HUES48 (cell line): ENCODE data around the gene LPGAT1.

Experiments used
- H3K27ac ChIP-seq: one replicate; pipeline ENCODE4 v1.7.0; 2013; ENCODE audit warnings: low read depth, low read length, inconsistent platforms
- H3K27me3 ChIP-seq: 2 replicates; pipeline ENCODE4 v1.6.1; 2013; ENCODE audit warnings: mild to moderate bottlenecking, low read length; ENCODE audit not compliant: control insufficient read depth, insufficient read depth
- H3K36me3 ChIP-seq: 2 replicates; pipeline ENCODE4 v1.6.1; 2013; ENCODE audit warnings: low read length; ENCODE audit not compliant: control insufficient read depth, insufficient read depth
- H3K4me1 ChIP-seq: 2 replicates; pipeline ENCODE4 v1.6.1; 2013; ENCODE audit warnings: mild to moderate bottlenecking, low read length; ENCODE audit not compliant: control insufficient read depth, insufficient read depth
- H3K4me3 ChIP-seq: 2 replicates; pipeline ENCODE4 v1.5.1; 2013; ENCODE audit warnings: mild to moderate bottlenecking, low read depth, low read length
- H3K9ac ChIP-seq: 2 replicates; pipeline ENCODE4 v1.6.1; 2013; ENCODE audit warnings: mild to moderate bottlenecking, low read depth, low read length, moderate library complexity
- H3K9me3 ChIP-seq: 2 replicates; pipeline ENCODE4 v1.6.1; 2013; ENCODE audit warnings: low read length; ENCODE audit not compliant: control insufficient read depth, insufficient read depth

LPGAT1 gene

GRCh38 chr1:211800925-211801607 lies 29.5 kb downstream of the LPGAT1 start:
- Histone ChIP-seq H3K9ac (no peak overlapping the region), H3K36me3 (no peaks in the 10 kb centered on the region), H3K4me1 (0 out of 2 replicates have a peak, but pooled peaks cover 4% of the 10 kb centered on the region), H3K27ac (no peak overlapping the region), H3K4me3 (no peak overlapping the region), H3K27me3 (no peaks in the 10 kb centered on the region), H3K9me3 (no peaks in the 10 kb centered on the region; the same call in 1 of the 2 replicates)

DNA sequence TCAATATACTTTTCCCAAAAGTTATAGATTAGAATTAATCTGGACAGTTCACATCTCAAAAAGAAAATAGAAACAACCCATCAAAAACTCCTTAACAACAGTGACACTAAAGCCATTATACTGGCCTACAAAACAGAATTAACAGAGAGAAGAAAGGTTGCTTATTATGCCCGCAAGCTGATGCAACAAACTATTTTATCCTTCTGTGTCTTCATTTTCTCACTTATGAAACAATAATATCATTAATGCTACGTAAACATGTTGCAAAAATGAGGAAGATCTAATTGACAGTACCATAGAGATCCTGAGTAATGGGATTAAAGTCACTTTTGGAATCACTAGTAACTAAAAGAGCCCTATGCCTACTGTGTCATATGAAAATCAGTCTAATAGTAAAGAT lies 32.6 kb downstream of the LPGAT1 start:
- no peaks in the 10 kb centered on the region for H3K27me3 ChIP-seq
- no peaks in the 10 kb centered on the region for H3K36me3 ChIP-seq
- H3K27ac ChIP-seq: no peak overlapping the region
- no peak overlapping the region for H3K9ac ChIP-seq
- H3K9me3 ChIP-seq: no peaks in the 10 kb centered on the region; the same call in 1 of the 2 replicates
- H3K4me3 ChIP-seq: no peak overlapping the region
- H3K4me1 ChIP-seq: 0 out of 2 replicates have a peak, but pooled peaks cover 4% of the 10 kb centered on the region

DNA sequence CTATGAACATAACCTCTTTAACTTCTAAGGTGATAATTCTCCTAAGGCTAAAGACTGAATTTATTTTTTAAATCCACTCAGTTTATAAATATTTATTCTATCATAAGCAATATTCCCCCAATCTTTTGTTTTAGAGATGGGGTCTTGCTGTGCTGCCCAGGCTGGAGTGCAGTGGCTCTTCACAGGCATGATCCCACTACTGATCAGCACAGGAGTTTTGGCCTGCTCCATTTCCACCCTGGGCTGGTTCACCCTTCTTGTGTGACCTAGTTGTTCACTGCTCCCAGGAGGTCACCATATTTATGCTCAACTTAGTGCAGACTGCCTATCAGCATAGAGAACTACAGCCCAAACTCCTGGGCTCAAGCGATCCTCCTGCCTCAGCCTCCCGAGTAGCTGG lies 38.6 kb downstream of the LPGAT1 start:
- Histone ChIP-seq H3K27ac (no peak overlapping the region), H3K9me3 (no peaks in the 10 kb centered on the region), H3K36me3 (0 out of 2 replicates have a peak, but pooled peaks cover 2% of the 10 kb centered on the region), H3K4me1 (no peaks in the 10 kb centered on the region), H3K27me3 (no peaks in the 10 kb centered on the region), H3K4me3 (no peak overlapping the region), H3K9ac (no peak overlapping the region)

GRCh38 chr1:211789641-211790464 lies 40.7 kb downstream of the LPGAT1 start:
- no peak overlapping the region for H3K9ac ChIP-seq

DNA sequence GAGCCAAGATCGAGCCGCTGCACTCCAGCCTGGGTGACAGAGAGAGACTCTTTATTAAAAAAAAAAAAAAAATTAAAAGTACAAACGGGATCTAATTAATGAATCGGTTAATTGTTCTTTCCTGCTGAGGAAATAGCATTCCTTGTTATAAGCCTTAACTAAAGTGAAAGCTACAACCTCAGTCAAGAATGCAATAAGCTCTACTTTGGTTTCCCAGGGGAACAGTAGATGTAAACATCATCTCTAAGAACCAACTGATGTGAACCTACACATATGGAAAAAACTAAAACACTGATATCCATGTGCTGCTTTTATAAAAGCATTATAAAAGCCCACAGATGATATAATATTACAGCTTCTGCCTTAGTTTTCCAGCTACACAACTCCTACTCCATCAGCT lies 41.9 kb downstream of the LPGAT1 start:
- H3K9me3 ChIP-seq: no peaks in the 10 kb centered on the region
- H3K4me3 ChIP-seq: no peak overlapping the region
- H3K9ac ChIP-seq: no peak overlapping the region
- no peaks in the 10 kb centered on the region for H3K4me1 ChIP-seq
- 0 out of 2 replicates have a peak, but pooled peaks cover 2% of the 10 kb centered on the region for H3K36me3 ChIP-seq
- H3K27me3 ChIP-seq: no peaks in the 10 kb centered on the region
- H3K27ac ChIP-seq: no peak overlapping the region

More at GRCh38 chr1:211789641-211790464, 40.7 kb downstream of the LPGAT1 start:
- H3K36me3 ChIP-seq: 0 out of 2 replicates have a peak, but pooled peaks cover 2% of the 10 kb centered on the region
- H3K9me3 ChIP-seq: no peaks in the 10 kb centered on the region
- no peaks in the 10 kb centered on the region for H3K27me3 ChIP-seq
- H3K27ac ChIP-seq: no peak overlapping the region
- no peak overlapping the region for H3K4me3 ChIP-seq
- no peaks in the 10 kb centered on the region for H3K4me1 ChIP-seq

GRCh38 chr1:211783897-211784296 lies 46.7 kb downstream of the LPGAT1 start:
- Histone ChIP-seq H3K36me3 (no peaks in the 10 kb centered on the region), H3K4me3 (no peak overlapping the region), H3K27me3 (no peaks in the 10 kb centered on the region), H3K4me1 (no peaks in the 10 kb centered on the region), H3K27ac (no peak overlapping the region), H3K9ac (no peak overlapping the region), H3K9me3 (no peaks in the 10 kb centered on the region)

DNA sequence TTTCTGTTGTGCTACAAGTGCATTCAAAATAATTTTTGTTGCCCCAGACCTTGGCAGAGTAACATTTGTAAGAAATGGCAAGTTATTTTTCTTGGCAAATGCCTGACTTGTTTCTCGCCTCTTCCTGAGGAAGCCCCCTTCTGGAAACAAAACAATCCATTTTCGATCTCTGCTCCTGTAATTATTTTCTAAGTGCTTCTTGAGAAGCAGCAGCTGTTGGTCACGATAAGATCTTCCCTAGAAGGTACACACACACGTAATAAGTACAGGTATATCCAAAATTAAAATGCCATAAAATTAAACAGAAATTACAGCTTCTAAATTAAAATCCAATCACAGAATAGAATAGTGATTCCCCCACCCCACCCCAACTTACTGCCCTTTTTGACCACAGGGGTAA lies 47.3 kb downstream of the LPGAT1 start:
- Histone ChIP-seq H3K27me3 (no peaks in the 10 kb centered on the region), H3K4me1 (no peaks in the 10 kb centered on the region), H3K9me3 (no peaks in the 10 kb centered on the region), H3K9ac (no peak overlapping the region), H3K27ac (no peak overlapping the region), H3K4me3 (no peak overlapping the region), H3K36me3 (no peaks in the 10 kb centered on the region)

DNA sequence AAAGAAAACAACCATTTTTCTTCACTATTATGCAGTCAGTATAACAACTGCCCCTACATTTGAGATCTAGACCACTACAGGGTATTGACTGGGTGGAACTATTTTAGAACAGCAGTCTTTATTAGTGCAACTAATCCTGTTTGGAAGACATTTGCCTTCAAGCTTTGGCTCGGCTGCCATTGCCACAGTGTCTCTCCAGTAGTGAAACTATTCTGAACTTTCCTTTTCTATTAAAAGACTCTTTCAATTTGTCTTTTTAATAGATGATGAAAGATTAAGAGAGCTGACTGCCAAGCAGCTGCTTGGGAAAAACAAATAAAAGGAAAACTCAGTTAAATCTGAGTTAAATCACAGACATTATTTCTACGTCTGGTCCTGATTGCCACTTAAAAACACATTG lies 49.3 kb downstream of the LPGAT1 start:
- Histone ChIP-seq H3K4me3 (no peak overlapping the region), H3K9ac (no peak overlapping the region), H3K27me3 (no peaks in the 10 kb centered on the region), H3K4me1 (no peaks in the 10 kb centered on the region), H3K9me3 (no peaks in the 10 kb centered on the region), H3K36me3 (no peaks in the 10 kb centered on the region), H3K27ac (no peak overlapping the region)

DNA sequence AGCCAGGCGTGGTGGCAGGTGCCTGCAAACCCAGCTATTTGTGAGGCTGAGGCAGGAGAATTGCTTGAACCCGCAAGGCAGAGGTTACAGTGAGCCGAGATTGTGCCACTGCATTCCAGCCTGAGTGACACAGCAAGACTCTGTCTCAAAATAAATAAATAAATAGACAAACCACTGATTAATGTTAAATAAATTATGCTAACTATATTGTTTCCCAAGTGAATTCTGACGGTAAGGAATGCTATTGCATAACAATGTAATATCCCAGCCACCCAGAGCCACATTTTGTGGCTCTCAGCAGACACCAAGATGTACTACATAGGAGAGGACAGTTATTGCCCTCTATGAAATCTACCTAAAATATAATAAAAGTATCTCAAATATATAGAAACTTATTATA lies 55.4 kb downstream of the LPGAT1 start:
- Histone ChIP-seq H3K27ac (no peak overlapping the region), H3K27me3 (no peaks in the 10 kb centered on the region), H3K4me1 (no peaks in the 10 kb centered on the region), H3K4me3 (no peak overlapping the region), H3K9ac (no peak overlapping the region), H3K36me3 (no peaks in the 10 kb centered on the region), H3K9me3 (no peaks in the 10 kb centered on the region)

GRCh38 chr1:211764701-211765100 lies 65.9 kb downstream of the LPGAT1 start:
- H3K36me3 ChIP-seq: no peaks in the 10 kb centered on the region
- H3K4me3 ChIP-seq: no peak overlapping the region
- H3K9me3 ChIP-seq: no peaks in the 10 kb centered on the region
- no peak overlapping the region for H3K9ac ChIP-seq
- H3K27me3 ChIP-seq: no peaks in the 10 kb centered on the region
- H3K27ac ChIP-seq: no peak overlapping the region
- H3K4me1 ChIP-seq: peaks cover 15% of the 10 kb centered on the region; the same call in 1 of the 2 replicates

DNA sequence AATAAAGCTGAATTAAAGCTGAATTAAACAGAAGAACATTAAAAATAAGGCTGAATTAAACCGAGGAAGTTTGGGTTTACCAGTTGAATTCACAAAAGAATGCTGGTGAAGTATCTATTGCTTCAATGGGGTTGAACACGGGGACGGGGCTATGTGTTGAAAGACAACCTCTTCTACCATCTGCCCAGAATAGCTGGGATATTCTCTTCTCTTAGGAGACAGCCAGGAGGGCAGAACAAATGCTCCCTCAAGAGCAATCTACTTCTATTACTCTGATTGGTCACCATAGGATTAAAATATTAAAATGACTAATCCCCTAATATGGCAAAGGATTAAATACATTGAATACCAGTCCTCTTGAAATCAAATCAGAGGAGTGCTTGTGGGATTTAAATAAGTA lies 68.4 kb downstream of the LPGAT1 start:
- Histone ChIP-seq H3K4me3 (no peak overlapping the region), H3K27ac (no peak overlapping the region), H3K9ac (no peak overlapping the region), H3K27me3 (no peaks in the 10 kb centered on the region), H3K9me3 (no peaks in the 10 kb centered on the region), H3K36me3 (no peaks in the 10 kb centered on the region), H3K4me1 (peaks cover 11% of the 10 kb centered on the region; the same call in 1 of the 2 replicates)
